ENCODE results near the gene MACROH2A1.

The MACROH2A1 gene

GRCh38 chr5:135446615-135447014, 47.6 kb upstream of the MACROH2A1 start:
- Histone ChIP-seq H3K27ac (ENCODE audit: low read depth, low read length) (no peak overlapping the region), H4K20me1 (ENCODE audit: control insufficient read depth, insufficient read depth, low read depth, low read length) (no peaks in the 10 kb centered on the region), H3F3A (ENCODE audit: control insufficient read depth, insufficient read depth) (no peaks in the 10 kb centered on the region), H3K9me3 (ENCODE audit: control insufficient read depth, insufficient read depth, low read length) (no peaks in the 10 kb centered on the region), H3K4me2 (ENCODE audit: low read length) (no peak overlapping the region), H3K27me3 (ENCODE audit: control insufficient read depth, low read length) (peaks cover 10% of the 10 kb centered on the region; the same call in 1 of the 2 replicates), H3K79me2 (ENCODE audit: control insufficient read depth, low read length) (no peaks in the 10 kb centered on the region), H3K36me3 (ENCODE audit: control insufficient read depth, low read length) (no peaks in the 10 kb centered on the region), H3K4me3 (ENCODE audit: low read length) (no peak overlapping the region), H3K9me2 (replicated peaks; ENCODE audit: control insufficient read depth, low read length) (no peaks in the 10 kb centered on the region), H3K4me1 (ENCODE audit: control insufficient read depth, low read length) (no peaks in the 10 kb centered on the region)
- TF ChIP-seq EZH2phosphoT487 (IDR thresholded peaks at IDR 0.05; ENCODE audit: borderline replicate concordance, low read length) (no peak), CTCF (IDR thresholded peaks at IDR 0.05; ENCODE audit: low read depth, low read length, poor library complexity, severe bottlenecking) (no peak)

GRCh38 chr5:135446206-135446605, 47.2 kb upstream of the MACROH2A1 start:
- H3K4me1 ChIP-seq (ENCODE audit: control insufficient read depth, low read length) = no peaks in the 10 kb centered on the region
- no peaks in the 10 kb centered on the region for H4K20me1 ChIP-seq (ENCODE audit: control insufficient read depth, insufficient read depth, low read depth, low read length)
- H3K9me3 ChIP-seq (ENCODE audit: control insufficient read depth, insufficient read depth, low read length) = no peaks in the 10 kb centered on the region
- no peaks in the 10 kb centered on the region for H3K9me2 ChIP-seq (replicated peaks; ENCODE audit: control insufficient read depth, low read length)
- H3K36me3 ChIP-seq (ENCODE audit: control insufficient read depth, low read length) = no peaks in the 10 kb centered on the region
- no peak overlapping the region for H3K4me2 ChIP-seq (ENCODE audit: low read length)
- no peak overlapping the region for H3K4me3 ChIP-seq (ENCODE audit: low read length)
- H3K79me2 ChIP-seq (ENCODE audit: control insufficient read depth, low read length) = no peaks in the 10 kb centered on the region
- no peaks in the 10 kb centered on the region for H3F3A ChIP-seq (ENCODE audit: control insufficient read depth, insufficient read depth)
- H3K27ac ChIP-seq (ENCODE audit: low read depth, low read length) = no peak overlapping the region
- TF ChIP-seq EZH2phosphoT487 (IDR thresholded peaks at IDR 0.05; ENCODE audit: borderline replicate concordance, low read length) (no peak), CTCF (IDR thresholded peaks at IDR 0.05; ENCODE audit: low read depth, low read length, poor library complexity, severe bottlenecking) (no peak)
- H3K27me3 ChIP-seq (ENCODE audit: control insufficient read depth, low read length) = peaks cover 10% of the 10 kb centered on the region; the same call in 1 of the 2 replicates

- Histone ChIP-seq H3K4me2 (ENCODE audit: low read length) (no peak overlapping the region), H3K79me2 (ENCODE audit: control insufficient read depth, low read length) (no peaks in the 10 kb centered on the region), H3K4me3 (ENCODE audit: low read length) (no peak overlapping the region), H3K27me3 (ENCODE audit: control insufficient read depth, low read length) (peaks cover 12% of the 10 kb centered on the region; the same call in 1 of the 2 replicates), H3K36me3 (ENCODE audit: control insufficient read depth, low read length) (no peaks in the 10 kb centered on the region), H3K27ac (ENCODE audit: low read depth, low read length) (no peak overlapping the region), H3K4me1 (ENCODE audit: control insufficient read depth, low read length) (no peaks in the 10 kb centered on the region), H3K9me3 (ENCODE audit: control insufficient read depth, insufficient read depth, low read length) (no peaks in the 10 kb centered on the region), H3K9me2 (replicated peaks; ENCODE audit: control insufficient read depth, low read length) (no peaks in the 10 kb centered on the region), H4K20me1 (ENCODE audit: control insufficient read depth, insufficient read depth, low read depth, low read length) (no peaks in the 10 kb centered on the region), H3F3A (ENCODE audit: control insufficient read depth, insufficient read depth) (no peaks in the 10 kb centered on the region)
- TF ChIP-seq EZH2phosphoT487 (IDR thresholded peaks at IDR 0.05; ENCODE audit: borderline replicate concordance, low read length) (no peak), CTCF (IDR thresholded peaks at IDR 0.05; ENCODE audit: low read depth, low read length, poor library complexity, severe bottlenecking) (no peak)
These were observed 46.4 kb upstream of the MACROH2A1 start for GRCh38 chr5:135445306-135445985.
